CD4-positive, alpha-beta T cell (primary cell): ENCODE data around the gene ECT2. TPM values are rescaled to one million over a fixed set of nuclear protein-coding genes. Genes with fewer than 3 reads are reported as not detected.

Source experiments
- ATAC-seq: fragments of 200-7000 bp; cut with Tn5 transposase; one replicate; pipeline ENCODE4 v1.10.0; 2022; ENCODE audit warnings: mild to moderate bottlenecking; ENCODE audit not compliant: poor library complexity
- CTCF ChIA-PET: fragments of 350-600 bp; sonication (Branson Sonifier 250); formaldehyde crosslinking; loops from one replicate; lab custom pipeline; 2021; ENCODE audit warnings: antibody characterized with exemption, inconsistent platforms; lab: Charles Lee
- POLR2A ChIA-PET: fragments of 350-600 bp; sonication (Branson Sonifier 250); formaldehyde crosslinking; loops from one replicate; lab custom pipeline; 2021; ENCODE audit warnings: antibody characterized with exemption, inconsistent platforms; lab: Charles Lee
- DNase-seq, 14 experiments: peaks; one replicate each; pipeline ENCODE4 v3.0.0-alpha.2; 2013 to 2020; ENCODE audit warnings: mixed read lengths in 2 of 14
- H3K27ac ChIP-seq, 2 donors: one replicate each; pipeline versions ENCODE4 v1.5.1 to v1.7.0; 2013; ENCODE audit warnings: low read length in 2 of 2, low read depth in 1 of 2, mild to moderate bottlenecking in 1 of 2
- H3K27me3 ChIP-seq, 2 experiments: 1 replicate in 1 of 2; 2 replicates in 1 of 2; pipeline versions ENCODE4 v1.6.1 to v1.7.0; 2013; ENCODE audit warnings: low read length in 2 of 2, control low read depth in 1 of 2, mild to moderate bottlenecking in 1 of 2, moderate library complexity in 1 of 2; ENCODE audit not compliant: insufficient read depth in 2 of 2, control insufficient read depth in 1 of 2
- H3K36me3 ChIP-seq: one replicate; pipeline ENCODE4 v1.6.1; 2013; ENCODE audit warnings: low read length, control low read depth; ENCODE audit not compliant: insufficient read depth
- H3K4me1 ChIP-seq: one replicate; pipeline ENCODE4 v1.6.1; 2013; ENCODE audit warnings: low read length, control low read depth; ENCODE audit not compliant: insufficient read depth
- H3K4me3 ChIP-seq: one replicate; pipeline ENCODE4 v1.5.1; 2013; ENCODE audit warnings: mild to moderate bottlenecking, low read length, moderate library complexity
- H3K9me3 ChIP-seq, 2 experiments: 1 replicate in 1 of 2; 2 replicates in 1 of 2; pipeline versions ENCODE4 v1.6.1 to v1.7.0; 2013; ENCODE audit warnings: low read length in 2 of 2, mild to moderate bottlenecking in 2 of 2, control low read depth in 1 of 2, moderate library complexity in 1 of 2; ENCODE audit not compliant: control insufficient read depth in 1 of 2, insufficient read depth in 1 of 2
- H3K27ac Mint-ChIP-seq: one replicate; pipeline ENCODE4 v1.8.0; 2020; ENCODE audit warnings: mixed read lengths
- H3K27me3 Mint-ChIP-seq: one replicate; pipeline ENCODE4 v1.8.0; 2021; ENCODE audit warnings: mixed read lengths
- H3K36me3 Mint-ChIP-seq: one replicate; pipeline ENCODE4 v1.8.0; 2021; ENCODE audit warnings: low read depth, mixed read lengths
- H3K4me1 Mint-ChIP-seq: one replicate; pipeline ENCODE4 v1.8.0; 2021; ENCODE audit warnings: low read depth, mixed read lengths
- H3K4me3 Mint-ChIP-seq: one replicate; pipeline ENCODE4 v1.8.0; 2020; ENCODE audit warnings: mild to moderate bottlenecking, mixed read lengths
- H3K9me3 Mint-ChIP-seq: one replicate; pipeline ENCODE4 v1.8.0; 2020; ENCODE audit warnings: mixed read lengths
- intact Hi-C, 2 experiments: fragments of 100-400 bp; cut with DNase I in 1 of 2; cut with micrococcal nuclease in 1 of 2; formaldehyde crosslinking; loops; one replicate each; pipeline versions ENCODE4 v1.15.1 to v1.9.0; 2023 to 2025; cut with DNase I, micrococcal nuclease
- total RNA-seq, 174 experiments: library from RNA in 2 of 174; stranded (reverse) in 2 of 174; gene quantifications; one replicate each; pipeline ENCODE4 v1.2.3 and lab custom pipeline; 2021 to 2026
- TF ChIP-seq, protein P1 (sequence below): fragments of 200-600 bp; IDR thresholded peaks from one replicate; pipeline ENCODE4 v1.8.0; 2022; ENCODE audit warnings: antibody characterized with exemption, mild to moderate bottlenecking

ECT2 gene
- total RNA-seq, 2 experiments from 2014 or later = 0.71 to 1.1 TPM

- no peak overlapping the region for H3K4me3 Mint-ChIP-seq
- no peak overlapping the region for H3K4me3 ChIP-seq
- DNase-seq = no peak
- H3K27me3 Mint-ChIP-seq = peaks cover 26% of the 10 kb centered on the region
- ChIA-PET POLR2A (no interaction called here), CTCF (no interaction called here)
- H3K9me3 ChIP-seq = no peaks in the 10 kb centered on the region
- H3K27me3 ChIP-seq = no peaks in the 10 kb centered on the region
- no peak for ATAC-seq
- intact Hi-C loops = no loop called here
- no peaks in the 10 kb centered on the region for H3K4me1 ChIP-seq
- no peaks in the 10 kb centered on the region for H3K4me1 Mint-ChIP-seq
- no peak overlapping the region for H3K27ac Mint-ChIP-seq
- TF ChIP-seq, protein P1, sequence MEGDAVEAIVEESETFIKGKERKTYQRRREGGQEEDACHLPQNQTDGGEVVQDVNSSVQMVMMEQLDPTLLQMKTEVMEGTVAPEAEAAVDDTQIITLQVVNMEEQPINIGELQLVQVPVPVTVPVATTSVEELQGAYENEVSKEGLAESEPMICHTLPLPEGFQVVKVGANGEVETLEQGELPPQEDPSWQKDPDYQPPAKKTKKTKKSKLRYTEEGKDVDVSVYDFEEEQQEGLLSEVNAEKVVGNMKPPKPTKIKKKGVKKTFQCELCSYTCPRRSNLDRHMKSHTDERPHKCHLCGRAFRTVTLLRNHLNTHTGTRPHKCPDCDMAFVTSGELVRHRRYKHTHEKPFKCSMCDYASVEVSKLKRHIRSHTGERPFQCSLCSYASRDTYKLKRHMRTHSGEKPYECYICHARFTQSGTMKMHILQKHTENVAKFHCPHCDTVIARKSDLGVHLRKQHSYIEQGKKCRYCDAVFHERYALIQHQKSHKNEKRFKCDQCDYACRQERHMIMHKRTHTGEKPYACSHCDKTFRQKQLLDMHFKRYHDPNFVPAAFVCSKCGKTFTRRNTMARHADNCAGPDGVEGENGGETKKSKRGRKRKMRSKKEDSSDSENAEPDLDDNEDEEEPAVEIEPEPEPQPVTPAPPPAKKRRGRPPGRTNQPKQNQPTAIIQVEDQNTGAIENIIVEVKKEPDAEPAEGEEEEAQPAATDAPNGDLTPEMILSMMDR = no peak
- no peak overlapping the region for H3K27ac ChIP-seq
- H3K36me3 ChIP-seq = no peaks in the 10 kb centered on the region
- no peaks in the 10 kb centered on the region for H3K9me3 Mint-ChIP-seq
- no peaks in the 10 kb centered on the region for H3K36me3 Mint-ChIP-seq
Measured at GRCh38 chr3:172840913-172841312, 90.4 kb downstream of the ECT2 start.

DNA sequence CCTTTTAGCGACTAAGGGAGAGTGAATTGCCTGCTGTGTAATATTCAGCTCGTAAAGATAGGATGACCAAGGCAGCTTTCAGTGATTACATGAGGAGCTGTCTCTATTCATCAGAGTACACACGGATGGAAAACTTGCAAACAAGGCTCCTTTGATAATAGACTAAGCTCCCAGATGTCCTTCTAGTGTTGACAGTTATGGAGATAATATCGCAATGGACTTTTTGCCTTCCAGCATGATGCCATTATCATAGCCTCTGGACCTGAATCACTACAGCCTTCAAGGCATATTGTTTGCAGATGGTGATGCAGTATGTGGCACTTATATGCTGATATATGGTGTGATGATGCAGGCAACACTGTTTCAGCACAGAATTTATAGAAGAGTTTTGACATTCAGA is 93.9 kb downstream of the ECT2 start:
- H3K4me1 ChIP-seq = no peaks in the 10 kb centered on the region
- H3K36me3 ChIP-seq = no peaks in the 10 kb centered on the region
- no peaks in the 10 kb centered on the region for H3K4me1 Mint-ChIP-seq
- TF ChIP-seq, protein P1 = no peak
- H3K4me3 Mint-ChIP-seq = no peak overlapping the region
- no peak for DNase-seq
- intact Hi-C loops = no loop called here
- no peak overlapping the region for H3K27ac ChIP-seq
- no peak overlapping the region for H3K27ac Mint-ChIP-seq
- POLR2A ChIA-PET = no interaction called here
- no peak overlapping the region for H3K4me3 ChIP-seq
- H3K27me3 ChIP-seq = peaks cover 5 to 7% of the 10 kb centered on the region in 2 experiments
- no peak for ATAC-seq
- H3K27me3 Mint-ChIP-seq = peaks cover 29% of the 10 kb centered on the region
- no peaks in the 10 kb centered on the region for H3K36me3 Mint-ChIP-seq
- CTCF ChIA-PET = no interaction called here
- no peaks in the 10 kb centered on the region for H3K9me3 ChIP-seq
- H3K9me3 Mint-ChIP-seq = no peaks in the 10 kb centered on the region

- DNase-seq (peak in 1 of 14 experiments; percentile 10), ATAC-seq (no peak)
- ChIA-PET POLR2A (no interaction called here), CTCF (no interaction called here)
- H3K27me3 Mint-ChIP-seq = peaks cover 41% of the 10 kb centered on the region
- Histone ChIP-seq H3K27ac (no peak overlapping the region), H3K36me3 (no peaks in the 10 kb centered on the region), H3K4me1 (no peaks in the 10 kb centered on the region), H3K27me3 (peaks cover 5 to 7% of the 10 kb centered on the region in 2 experiments), H3K9me3 (no peaks in the 10 kb centered on the region), H3K4me3 (no peak overlapping the region)
- H3K27ac Mint-ChIP-seq = no peak overlapping the region
- intact Hi-C loops = no loop called here
- H3K4me1 Mint-ChIP-seq = no peaks in the 10 kb centered on the region
- TF ChIP-seq, protein P1 = no peak
- no peak overlapping the region for H3K4me3 Mint-ChIP-seq
- no peaks in the 10 kb centered on the region for H3K36me3 Mint-ChIP-seq
- no peaks in the 10 kb centered on the region for H3K9me3 Mint-ChIP-seq
Measured at GRCh38 chr3:172846103-172846561, 95.6 kb downstream of the ECT2 start.
